Loucy (cell line): ENCODE results near the gene FCSK.
A peak's percentile ranks its signal among the peaks of the same experiment; 100 is the strongest.

ENCODE experiments used
- H2AFZ ChIP-seq: fragments of 200-600 bp; sonication (generic); 2 replicates; pipeline ENCODE4 v1.6.0; 2016; ENCODE audit warnings: antibody characterized with exemption, mild to moderate bottlenecking, low read length, moderate library complexity
- H3F3A ChIP-seq: fragments of 200-600 bp; 2 replicates; pipeline ENCODE4 v1.6.0; 2016; ENCODE audit warnings: antibody characterized with exemption, low read depth, mild to moderate bottlenecking
- H3K27me3 ChIP-seq: fragments of 200-600 bp; sonication (generic); 2 replicates; pipeline ENCODE4 v1.6.1; 2014; ENCODE audit warnings: low read length, mild to moderate bottlenecking; ENCODE audit not compliant: insufficient read depth, poor library complexity, severe bottlenecking
- H3K36me3 ChIP-seq: fragments of 200-600 bp; sonication (generic); 2 replicates; pipeline ENCODE4 v1.6.1; 2016; ENCODE audit warnings: low read length; ENCODE audit not compliant: insufficient read depth
- H3K4me1 ChIP-seq: fragments of 200-600 bp; sonication (generic); 2 replicates; pipeline ENCODE4 v1.5.1; 2014; ENCODE audit warnings: low read length, mild to moderate bottlenecking; ENCODE audit not compliant: insufficient read depth, poor library complexity, severe bottlenecking
- H3K4me2 ChIP-seq: fragments of 200-600 bp; sonication (generic); 2 replicates; pipeline ENCODE4 v1.6.0; 2014; ENCODE audit warnings: antibody characterized with exemption, low read length, low read depth, mild to moderate bottlenecking; ENCODE audit not compliant: poor library complexity, severe bottlenecking
- H3K4me3 ChIP-seq: fragments of 200-600 bp; sonication (generic); 2 replicates; pipeline ENCODE4 v1.5.1; 2014; ENCODE audit warnings: low read length, mild to moderate bottlenecking, mixed read lengths; ENCODE audit not compliant: poor library complexity, severe bottlenecking
- H3K79me2 ChIP-seq: fragments of 200-600 bp; sonication (generic); 2 replicates; pipeline ENCODE4 v1.6.1; 2014; ENCODE audit warnings: low read length; ENCODE audit not compliant: insufficient read depth
- H3K9ac ChIP-seq: fragments of 200-600 bp; sonication (generic); 2 replicates; pipeline ENCODE4 v1.6.0; 2014; ENCODE audit warnings: mild to moderate bottlenecking, low read depth, low read length, moderate library complexity; ENCODE audit not compliant: poor library complexity, severe bottlenecking
- H3K9me2 ChIP-seq: fragments of 200-600 bp; sonication (generic); replicated peaks from 2 replicates; pipeline ENCODE4 v1.6.1; 2016; ENCODE audit warnings: low read depth, low read length, mixed read lengths
- H3K9me3 ChIP-seq: fragments of 200-600 bp; sonication (generic); 2 replicates; pipeline ENCODE4 v1.6.1; 2014; ENCODE audit warnings: mild to moderate bottlenecking, antibody characterized with exemption, low read length, low read depth; ENCODE audit not compliant: insufficient read depth
- H4K20me1 ChIP-seq: fragments of 200-600 bp; sonication (generic); 2 replicates; pipeline ENCODE4 v1.6.0; 2014; ENCODE audit warnings: antibody characterized with exemption, low read length, mild to moderate bottlenecking; ENCODE audit not compliant: insufficient read depth, poor library complexity, severe bottlenecking
- CTCF ChIP-seq: fragments of 200-600 bp; sonication (generic); conservative IDR thresholded peaks from 2 replicates; pipeline ENCODE4 v1.5.1; 2014; ENCODE audit warnings: mild to moderate bottlenecking, antibody characterized with exemption, low read length
- EZH2phosphoT487 ChIP-seq: fragments of 200-600 bp; IDR thresholded peaks from 2 replicates; pipeline ENCODE4 v1.6.1; 2018; ENCODE audit warnings: antibody characterized with exemption, mild to moderate bottlenecking, moderate library complexity, borderline replicate concordance

The FCSK gene

GRCh38 chr16:70418993-70419318, 35.4 kb upstream of the FCSK start:
- H3K4me1 ChIP-seq = peaks cover 14% of the 10 kb centered on the region
- H3K27me3 ChIP-seq = no peaks in the 10 kb centered on the region
- H3K9me3 ChIP-seq = no peaks in the 10 kb centered on the region
- peak overlapping the region; percentile 37 for H3K4me2 ChIP-seq
- H4K20me1 ChIP-seq = peaks cover 31% of the 10 kb centered on the region
- peaks cover 67% of the 10 kb centered on the region; the same call in 1 of the 2 replicates for H3K79me2 ChIP-seq
- no peak overlapping the region for H2AFZ ChIP-seq
- H3F3A ChIP-seq = no peaks in the 10 kb centered on the region
- no peaks in the 10 kb centered on the region for H3K9me2 ChIP-seq
- peaks cover 3% of the 10 kb centered on the region; the same call in 1 of the 2 replicates for H3K36me3 ChIP-seq
- TF ChIP-seq EZH2phosphoT487 = no peak
- H3K9ac ChIP-seq = no peak overlapping the region
- H3K4me3 ChIP-seq = no peak overlapping the region

GRCh38 chr16:70419384-70420327, 34.7 kb upstream of the FCSK start:
- H3K27me3 ChIP-seq = no peaks in the 10 kb centered on the region
- H3K4me3 ChIP-seq = no peak overlapping the region
- H3K9ac ChIP-seq = no peak overlapping the region
- H3F3A ChIP-seq = no peaks in the 10 kb centered on the region
- no peaks in the 10 kb centered on the region for H3K9me3 ChIP-seq
- no peak overlapping the region for H2AFZ ChIP-seq
- H3K36me3 ChIP-seq = peaks cover 3% of the 10 kb centered on the region; the same call in 1 of the 2 replicates
- H3K4me1 ChIP-seq = peaks cover 14% of the 10 kb centered on the region
- H3K79me2 ChIP-seq = peaks cover 68% of the 10 kb centered on the region; the same call in 1 of the 2 replicates
- peak overlapping the region; percentile 37 for H3K4me2 ChIP-seq
- no peak for TF ChIP-seq CTCF
- no peak for TF ChIP-seq EZH2phosphoT487
- H4K20me1 ChIP-seq = peaks cover 31% of the 10 kb centered on the region
- H3K9me2 ChIP-seq = no peaks in the 10 kb centered on the region

- Histone ChIP-seq H3F3A (no peaks in the 10 kb centered on the region), H3K9me3 (no peaks in the 10 kb centered on the region), H3K9ac (no peak overlapping the region), H3K4me1 (peaks cover 14% of the 10 kb centered on the region), H2AFZ (no peak overlapping the region), H4K20me1 (peaks cover 30% of the 10 kb centered on the region), H3K4me3 (no peak overlapping the region), H3K36me3 (peaks cover 3% of the 10 kb centered on the region; the same call in 1 of the 2 replicates), H3K9me2 (no peaks in the 10 kb centered on the region), H3K79me2 (peaks cover 81% of the 10 kb centered on the region; the same call in 1 of the 2 replicates), H3K27me3 (no peaks in the 10 kb centered on the region), H3K4me2 (no peak overlapping the region)
- TF ChIP-seq EZH2phosphoT487 = no peak
These were observed 33.4 kb upstream of the FCSK start for GRCh38 chr16:70421014-70421413.

GRCh38 chr16:70421473-70422311, 32.7 kb upstream of the FCSK start:
- TF ChIP-seq EZH2phosphoT487 (no peak), CTCF (no peak)
- Histone ChIP-seq H3F3A (no peaks in the 10 kb centered on the region), H3K9me3 (no peaks in the 10 kb centered on the region), H4K20me1 (peaks cover 24% of the 10 kb centered on the region), H3K27me3 (no peaks in the 10 kb centered on the region), H3K36me3 (peaks cover 3% of the 10 kb centered on the region; the same call in 1 of the 2 replicates), H3K79me2 (peaks cover 79% of the 10 kb centered on the region), H3K4me3 (no peak overlapping the region), H3K4me2 (no peak overlapping the region), H3K9me2 (no peaks in the 10 kb centered on the region), H2AFZ (no peak overlapping the region), H3K4me1 (peaks cover 15% of the 10 kb centered on the region), H3K9ac (no peak overlapping the region)
